Measurements from ENCODE around the gene ZNF598.

Gene ZNF598

GRCh38 chr16:2045965-2046892 is 36.6 kb upstream of the ZNF598 start:
- no peak for TF ChIP-seq GATA1 (IDR thresholded peaks at IDR 0.05; ENCODE audit: low read depth, low read length)
- no peak for TF ChIP-seq POLR2A (IDR thresholded peaks at IDR 0.05; ENCODE audit: low read length)
- DNase-seq: no peak

- TF ChIP-seq POLR2A (IDR thresholded peaks at IDR 0.05; ENCODE audit: low read length): no peak
- TF ChIP-seq GATA1 (IDR thresholded peaks at IDR 0.05; ENCODE audit: low read depth, low read length): no peak
- DNase-seq: no peak
Measured at GRCh38 chr16:2044541-2044940, 34.9 kb upstream of the ZNF598 start.

GRCh38 chr16:2043667-2044451 is 34.2 kb upstream of the ZNF598 start:
- no peak for DNase-seq
- TF ChIP-seq GATA1 (IDR thresholded peaks at IDR 0.05; ENCODE audit: low read depth, low read length) (no peak), POLR2A (IDR thresholded peaks at IDR 0.05; ENCODE audit: low read length) (no peak)

- TF ChIP-seq GATA1 (IDR thresholded peaks at IDR 0.05; ENCODE audit: low read depth, low read length): no peak
- DNase-seq: no peak
Measured at GRCh38 chr16:2042986-2043666, 33.5 kb upstream of the ZNF598 start.

- DNase-seq: no peak
Measured at GRCh38 chr16:2042171-2042985, 32.8 kb upstream of the ZNF598 start.

GRCh38 chr16:2040787-2041522 is 31.3 kb upstream of the ZNF598 start:
- no peak for TF ChIP-seq GATA1 (IDR thresholded peaks at IDR 0.05; ENCODE audit: low read depth, low read length)
- no peak for TF ChIP-seq POLR2A (IDR thresholded peaks at IDR 0.05; ENCODE audit: low read length)
- no peak for DNase-seq

More at GRCh38 chr16:2042171-2042985, 32.8 kb upstream of the ZNF598 start:
- TF ChIP-seq GATA1 (IDR thresholded peaks at IDR 0.05; ENCODE audit: low read depth, low read length) (no peak), POLR2A (IDR thresholded peaks at IDR 0.05; ENCODE audit: low read length) (no peak)

GRCh38 chr16:2040041-2040786 is 30.6 kb upstream of the ZNF598 start:
- TF ChIP-seq GATA1 (IDR thresholded peaks at IDR 0.05; ENCODE audit: low read depth, low read length): no peak
- no peak for TF ChIP-seq POLR2A (IDR thresholded peaks at IDR 0.05; ENCODE audit: low read length)
- no peak for DNase-seq

GRCh38 chr16:2039274-2040031 is 29.8 kb upstream of the ZNF598 start:
- no peak for DNase-seq
- no peak for TF ChIP-seq GATA1 (IDR thresholded peaks at IDR 0.05; ENCODE audit: low read depth, low read length)
- TF ChIP-seq POLR2A (IDR thresholded peaks at IDR 0.05; ENCODE audit: low read length): no peak

- TF ChIP-seq POLR2A (IDR thresholded peaks at IDR 0.05; ENCODE audit: low read length) (no peak), GATA1 (IDR thresholded peaks at IDR 0.05; ENCODE audit: low read depth, low read length) (no peak)
- DNase-seq: no peak
Measured at GRCh38 chr16:2038382-2039231, 29.0 kb upstream of the ZNF598 start.

GRCh38 chr16:2037647-2038381 is 28.2 kb upstream of the ZNF598 start:
- TF ChIP-seq GATA1 (IDR thresholded peaks at IDR 0.05; ENCODE audit: low read depth, low read length) (no peak), POLR2A (IDR thresholded peaks at IDR 0.05; ENCODE audit: low read length) (no peak)
- no peak for DNase-seq

All from erythroblast (primary cell).